ENCODE results near the gene STAT5A.
"Not testable (repeated sequence)": the region's sequence is repeated elsewhere in the genome, so short reads cannot be mapped to it uniquely, and the experiment has no call there.

The STAT5A gene

GRCh38 chr17:42315402-42316156 is 27.3 kb downstream of the STAT5A start:
- in situ Hi-C loops (cut with MboI; ENCODE audit: low pct_unique_long_range_greater_than_20kb, low sequenced_read_pairs, unreplicated experiment), result loop anchor here (25.0 kb wide), 1 partner anchor 197 kb away; no protein-coding TSS in a partner anchor
- TF ChIP-seq CTCF (IDR thresholded peaks at IDR 0.05; ENCODE audit: extremely low read depth, insufficient read depth, missing control alignments), result no peak
- DNase-seq (ENCODE audit: low spot score), result no peak

- no peak for TF ChIP-seq CTCF (IDR thresholded peaks at IDR 0.05; ENCODE audit: extremely low read depth, insufficient read depth, missing control alignments)
- DNase-seq (ENCODE audit: low spot score), result no peak
- in situ Hi-C loops (cut with MboI; ENCODE audit: low pct_unique_long_range_greater_than_20kb, low sequenced_read_pairs, unreplicated experiment), result loop anchor here (25.0 kb wide), 1 partner anchor 196 kb away; no protein-coding TSS in a partner anchor
Observed at GRCh38 chr17:42316755-42317154, 28.5 kb downstream of the STAT5A start.

- in situ Hi-C loops (cut with MboI; ENCODE audit: low pct_unique_long_range_greater_than_20kb, low sequenced_read_pairs, unreplicated experiment), result loop anchor here (25.0 kb wide), 1 partner anchor 195 kb away; no protein-coding TSS in a partner anchor
- no peak for DNase-seq (ENCODE audit: low spot score)
- no peak for TF ChIP-seq CTCF (IDR thresholded peaks at IDR 0.05; ENCODE audit: extremely low read depth, insufficient read depth, missing control alignments)
Observed at GRCh38 chr17:42317266-42317845, 29.1 kb downstream of the STAT5A start.

GRCh38 chr17:42317967-42318366 is 29.7 kb downstream of the STAT5A start:
- not testable (repeated sequence) for DNase-seq (ENCODE audit: low spot score)
- in situ Hi-C loops (cut with MboI; ENCODE audit: low pct_unique_long_range_greater_than_20kb, low sequenced_read_pairs, unreplicated experiment), result loop anchor here (25.0 kb wide), 1 partner anchor 194 kb away; no protein-coding TSS in a partner anchor

- in situ Hi-C loops (cut with MboI; ENCODE audit: low pct_unique_long_range_greater_than_20kb, low sequenced_read_pairs, unreplicated experiment), result loop anchor here (5.0 to 25.0 kb wide), 2 partner anchors 76 to 191 kb away; no protein-coding TSS in a partner anchor
- DNase-seq (ENCODE audit: low spot score), result no peak
- no peak for TF ChIP-seq CTCF (IDR thresholded peaks at IDR 0.05; ENCODE audit: extremely low read depth, insufficient read depth, missing control alignments)
Observed at GRCh38 chr17:42321555-42321954, 33.3 kb downstream of the STAT5A start.

GRCh38 chr17:42322382-42323267 is 34.3 kb downstream of the STAT5A start:
- peak; percentile 99 for TF ChIP-seq CTCF (IDR thresholded peaks at IDR 0.05; ENCODE audit: extremely low read depth, insufficient read depth, missing control alignments)
- peak; percentile 87 for DNase-seq (ENCODE audit: low spot score)
- in situ Hi-C loops (cut with MboI; ENCODE audit: low pct_unique_long_range_greater_than_20kb, low sequenced_read_pairs, unreplicated experiment), result loop anchor here (5.0 to 25.0 kb wide), 2 partner anchors 75 to 190 kb away; no protein-coding TSS in a partner anchor
